Sigmoid colon (tissue), 3 donors: ENCODE results near the gene BAIAP3.

Source experiments
- CTCF ChIP-seq, 4 experiments: fragments of 450-650 bp in 3 of 4; fragments of 200-600 bp in 1 of 4; IDR thresholded peaks; one replicate each; pipeline ENCODE4 v1.5.1; 2016 to 2019; ENCODE audit warnings: antibody characterized with exemption in 4 of 4, mild to moderate bottlenecking in 3 of 4, moderate library complexity in 2 of 4
- POLR2A ChIP-seq, 2 donors: fragments of 450-650 bp; IDR thresholded peaks; one replicate each; pipeline ENCODE4 v1.6.1; 2016; ENCODE audit warnings: antibody characterized with exemption in 2 of 2, mild to moderate bottlenecking in 2 of 2, moderate library complexity in 2 of 2

- TF ChIP-seq POLR2A (IDR thresholded peaks at IDR 0.05), result no peak
- TF ChIP-seq CTCF (IDR thresholded peaks at IDR 0.05), result no peak
These were observed 4.8 kb downstream of the BAIAP3 start for GRCh38 chr16:1338119-1338730.
